ENCODE data around the gene SLC12A5. TPM values are rescaled to one million over a fixed set of nuclear protein-coding genes. Genes with fewer than 3 reads are reported as not detected.

Gene SLC12A5
- total and polyA plus RNA-seq, 2 donors (not counting 1 experiment from before 2014, with no cell fraction given), result 0.32 TPM; not detected in 1

GRCh38 chr20:46073443-46073842, 44.4 kb downstream of the SLC12A5 start:
- Histone ChIP-seq H3K27me3 (replicated peaks in 1 of 4; ENCODE audit: control extremely low read depth in 1 of 4, control insufficient read depth in 3 of 4, insufficient read depth in 4 of 4, low read length in 3 of 4) (no peaks in the 10 kb centered on the region), H2AFZ (ENCODE audit: insufficient read depth, low read depth, low read length, poor library complexity, severe bottlenecking) (no peak overlapping the region), H3K4me2 (replicated peaks; ENCODE audit: low read depth, low read length, poor library complexity, severe bottlenecking) (no peak overlapping the region), H3K4me3 (ENCODE audit: control extremely low read depth in 1 of 5, extremely low read depth in 1 of 5, insufficient read depth in 1 of 5, low read depth in 2 of 5, low read length in 4 of 5) (no peak overlapping the region), H3K9ac (ENCODE audit: low read length) (no peak overlapping the region), H3K9me3 (ENCODE audit: control extremely low read depth in 1 of 3, control insufficient read depth in 2 of 3, insufficient read depth in 1 of 3, low read length in 2 of 3) (no peaks in the 10 kb centered on the region), H3K4me1 (ENCODE audit: control insufficient read depth in 2 of 2, insufficient read depth in 2 of 2, low read length in 2 of 2) (no peaks in the 10 kb centered on the region), H3K79me2 (ENCODE audit: control insufficient read depth, insufficient read depth, low read length) (peaks cover 30% of the 10 kb centered on the region), H3K36me3 (replicated peaks in 1 of 2; ENCODE audit: control extremely low read depth in 1 of 2, control insufficient read depth in 1 of 2, extremely low read depth in 1 of 2, insufficient read depth in 2 of 2, low read length in 1 of 2) (peaks cover 8 to 70% of the 10 kb centered on the region in 2 experiments), H4K20me1 (ENCODE audit: control insufficient read depth, insufficient read depth, low read length, poor library complexity, severe bottlenecking) (peaks cover 84% of the 10 kb centered on the region), H3K27ac (ENCODE audit: low read length in 2 of 2) (no peak overlapping the region)
- POLR2A ChIA-PET, result no interaction called here
- Mint-ChIP-seq H3K27ac (no peak overlapping the region), H3K4me1 (peaks cover 2% of the 10 kb centered on the region), H3K27me3 (no peaks in the 10 kb centered on the region), H3K4me3 (no peak overlapping the region), H3K9me3 (ENCODE audit: insufficient read depth) (no peaks in the 10 kb centered on the region)
- ATAC-seq (ENCODE audit: low read depth), result no peak
- TF ChIP-seq EZH2 (IDR thresholded peaks at IDR 0.05; ENCODE audit: borderline replicate concordance, insufficient read depth, low read depth, low read length, poor library complexity, severe bottlenecking) (no peak), CTCF (IDR thresholded peaks at IDR 0.05) (no peak)
- WGBS (ENCODE audit: insufficient coverage), result 100% methylated on average over 1 of the region's 3 CpGs
- CTCF ChIA-PET, result interaction anchor here (1.8 kb wide), 1 partner anchor 12 kb away, joined by 3 read pairs; no protein-coding TSS in a partner anchor
- no peak for DNase-seq
- intact Hi-C loops (cut with micrococcal nuclease), result no loop called here

- no peak overlapping the region for H2AFZ ChIP-seq (ENCODE audit: insufficient read depth, low read depth, low read length, poor library complexity, severe bottlenecking)
- no peak for DNase-seq
- no peaks in the 10 kb centered on the region for H3K9me3 ChIP-seq (ENCODE audit: control extremely low read depth in 1 of 3, control insufficient read depth in 2 of 3, insufficient read depth in 1 of 3, low read length in 2 of 3)
- no peak for TF ChIP-seq EZH2 (IDR thresholded peaks at IDR 0.05; ENCODE audit: borderline replicate concordance, insufficient read depth, low read depth, low read length, poor library complexity, severe bottlenecking)
- no peak for TF ChIP-seq CTCF (IDR thresholded peaks at IDR 0.05)
- peaks cover 35% of the 10 kb centered on the region for H3K79me2 ChIP-seq (ENCODE audit: control insufficient read depth, insufficient read depth, low read length)
- no peaks in the 10 kb centered on the region for H3K9me3 Mint-ChIP-seq (ENCODE audit: insufficient read depth)
- no peak overlapping the region for H3K4me3 ChIP-seq (ENCODE audit: control extremely low read depth in 1 of 5, extremely low read depth in 1 of 5, insufficient read depth in 1 of 5, low read depth in 2 of 5, low read length in 4 of 5)
- H3K4me2 ChIP-seq (replicated peaks; ENCODE audit: low read depth, low read length, poor library complexity, severe bottlenecking), result no peak overlapping the region
- H4K20me1 ChIP-seq (ENCODE audit: control insufficient read depth, insufficient read depth, low read length, poor library complexity, severe bottlenecking), result peaks cover 88% of the 10 kb centered on the region
- peaks cover 5 to 71% of the 10 kb centered on the region in 2 experiments for H3K36me3 ChIP-seq (replicated peaks in 1 of 2; ENCODE audit: control extremely low read depth in 1 of 2, control insufficient read depth in 1 of 2, extremely low read depth in 1 of 2, insufficient read depth in 2 of 2, low read length in 1 of 2)
- no CpG with 5 or more reads among the region's 3 CpGs for WGBS (ENCODE audit: insufficient coverage)
- no peak overlapping the region for H3K4me3 Mint-ChIP-seq
- H3K27ac Mint-ChIP-seq, result no peak overlapping the region
- intact Hi-C loops (cut with micrococcal nuclease), result no loop called here
- no peak for ATAC-seq (ENCODE audit: low read depth)
- no peak overlapping the region for H3K9ac ChIP-seq (ENCODE audit: low read length)
- peaks cover 2% of the 10 kb centered on the region for H3K4me1 Mint-ChIP-seq
- ChIA-PET CTCF (interaction anchor here (1.8 kb wide), 1 partner anchor 12 kb away, joined by 3 read pairs; no protein-coding TSS in a partner anchor), POLR2A (no interaction called here)
- H3K27me3 Mint-ChIP-seq, result no peaks in the 10 kb centered on the region
- H3K27ac ChIP-seq (ENCODE audit: low read length in 2 of 2), result no peak overlapping the region
- H3K4me1 ChIP-seq (ENCODE audit: control insufficient read depth in 2 of 2, insufficient read depth in 2 of 2, low read length in 2 of 2), result no peaks in the 10 kb centered on the region
- H3K27me3 ChIP-seq (replicated peaks in 1 of 4; ENCODE audit: control extremely low read depth in 1 of 4, control insufficient read depth in 3 of 4, insufficient read depth in 4 of 4, low read length in 3 of 4), result no peaks in the 10 kb centered on the region
Measured at GRCh38 chr20:46074006-46074405, 45.0 kb downstream of the SLC12A5 start.
